Astrocyte (in vitro differentiated cells and primary cell): ENCODE measurements around the gene DRC7.
A peak's percentile ranks its signal among the peaks of the same experiment; 100 is the strongest.

Experiments
- EZH2 ChIP-seq: IDR thresholded peaks from 2 replicates; pipeline ENCODE4 v1.6.1; 2012; ENCODE audit warnings: mild to moderate bottlenecking, low read length, inconsistent platforms; ENCODE audit not compliant: insufficient read depth
- TF ChIP-seq, protein P1 (sequence below): IDR thresholded peaks from 2 replicates; pipeline ENCODE4 v1.5.1; 2011; ENCODE audit warnings: low read depth, mild to moderate bottlenecking, inconsistent platforms, low read length, moderate library complexity; ENCODE audit not compliant: insufficient read depth

DNA sequence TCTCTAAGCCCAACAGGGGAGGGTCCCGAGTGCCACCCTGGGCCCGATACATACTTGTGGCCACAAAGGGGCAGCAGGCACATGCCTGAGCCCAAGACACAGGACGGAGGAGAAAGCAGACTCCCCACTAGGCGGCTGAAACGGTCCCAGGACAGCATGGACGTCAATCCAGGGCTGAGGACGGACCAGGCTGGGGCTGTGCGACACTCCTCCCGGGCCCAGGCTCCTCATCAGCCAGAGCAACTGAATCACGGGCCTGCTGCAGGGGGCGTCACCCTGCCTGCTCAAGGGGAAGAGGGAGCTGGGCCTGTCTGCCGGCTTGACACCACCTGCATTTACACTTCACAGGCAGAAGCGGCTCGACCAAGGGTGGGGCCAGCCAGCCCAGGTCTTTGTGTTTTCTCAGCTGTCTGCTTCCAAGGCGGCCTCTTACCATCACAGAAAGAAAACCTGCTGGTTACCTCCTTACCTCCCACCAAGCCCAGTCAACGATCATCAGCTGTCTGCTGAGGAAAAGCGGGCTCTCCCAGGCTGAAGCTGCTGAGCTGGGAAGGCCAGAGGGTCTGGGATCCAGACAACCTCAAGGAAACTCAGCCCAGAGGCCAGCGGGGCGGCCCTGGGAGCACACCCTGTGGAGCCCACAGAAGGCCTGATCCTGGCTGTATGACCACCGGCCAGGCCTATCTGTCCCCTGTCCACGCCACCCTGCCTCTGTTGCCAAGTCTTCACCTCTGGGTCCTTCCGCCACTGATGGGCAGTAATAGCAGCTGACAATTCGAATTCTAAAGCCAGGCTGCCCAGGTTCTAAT, 81.3 kb downstream of the DRC7 start:
- TF ChIP-seq EZH2 = no peak
- TF ChIP-seq, protein P1, sequence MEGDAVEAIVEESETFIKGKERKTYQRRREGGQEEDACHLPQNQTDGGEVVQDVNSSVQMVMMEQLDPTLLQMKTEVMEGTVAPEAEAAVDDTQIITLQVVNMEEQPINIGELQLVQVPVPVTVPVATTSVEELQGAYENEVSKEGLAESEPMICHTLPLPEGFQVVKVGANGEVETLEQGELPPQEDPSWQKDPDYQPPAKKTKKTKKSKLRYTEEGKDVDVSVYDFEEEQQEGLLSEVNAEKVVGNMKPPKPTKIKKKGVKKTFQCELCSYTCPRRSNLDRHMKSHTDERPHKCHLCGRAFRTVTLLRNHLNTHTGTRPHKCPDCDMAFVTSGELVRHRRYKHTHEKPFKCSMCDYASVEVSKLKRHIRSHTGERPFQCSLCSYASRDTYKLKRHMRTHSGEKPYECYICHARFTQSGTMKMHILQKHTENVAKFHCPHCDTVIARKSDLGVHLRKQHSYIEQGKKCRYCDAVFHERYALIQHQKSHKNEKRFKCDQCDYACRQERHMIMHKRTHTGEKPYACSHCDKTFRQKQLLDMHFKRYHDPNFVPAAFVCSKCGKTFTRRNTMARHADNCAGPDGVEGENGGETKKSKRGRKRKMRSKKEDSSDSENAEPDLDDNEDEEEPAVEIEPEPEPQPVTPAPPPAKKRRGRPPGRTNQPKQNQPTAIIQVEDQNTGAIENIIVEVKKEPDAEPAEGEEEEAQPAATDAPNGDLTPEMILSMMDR = peak; percentile 28
